ENCODE data around the gene ANXA1. TPM values are rescaled to one million over a fixed set of nuclear protein-coding genes. Genes with fewer than 3 reads are reported as not detected.

ANXA1 gene
- total RNA-seq, 1 experiment from 2014 or later = 754 TPM

GRCh38 chr9:73138516-73138915, 13.1 kb upstream of the ANXA1 start:
- DNase-seq (ENCODE audit: low spot score) = no peak

DNA sequence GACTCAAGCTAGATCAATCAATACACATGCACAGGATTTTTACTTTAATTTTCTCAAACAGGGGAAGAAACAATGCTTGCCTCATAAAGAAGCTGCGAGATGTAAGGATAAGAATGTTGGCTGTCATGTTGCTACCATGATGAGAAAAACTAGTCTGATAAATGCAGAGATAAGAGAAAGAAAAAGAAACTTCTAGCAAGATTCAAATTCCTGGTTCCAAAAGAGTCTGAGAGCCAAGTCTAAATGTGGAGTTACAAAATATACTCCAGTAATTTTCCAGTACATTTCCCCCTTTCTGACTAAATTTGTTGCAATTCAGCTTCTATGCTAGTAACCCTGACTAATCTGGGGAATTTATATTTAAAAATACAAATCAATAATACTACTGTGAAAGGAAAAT, 10.4 kb upstream of the ANXA1 start:
- no peak for DNase-seq (ENCODE audit: low spot score)

DNA sequence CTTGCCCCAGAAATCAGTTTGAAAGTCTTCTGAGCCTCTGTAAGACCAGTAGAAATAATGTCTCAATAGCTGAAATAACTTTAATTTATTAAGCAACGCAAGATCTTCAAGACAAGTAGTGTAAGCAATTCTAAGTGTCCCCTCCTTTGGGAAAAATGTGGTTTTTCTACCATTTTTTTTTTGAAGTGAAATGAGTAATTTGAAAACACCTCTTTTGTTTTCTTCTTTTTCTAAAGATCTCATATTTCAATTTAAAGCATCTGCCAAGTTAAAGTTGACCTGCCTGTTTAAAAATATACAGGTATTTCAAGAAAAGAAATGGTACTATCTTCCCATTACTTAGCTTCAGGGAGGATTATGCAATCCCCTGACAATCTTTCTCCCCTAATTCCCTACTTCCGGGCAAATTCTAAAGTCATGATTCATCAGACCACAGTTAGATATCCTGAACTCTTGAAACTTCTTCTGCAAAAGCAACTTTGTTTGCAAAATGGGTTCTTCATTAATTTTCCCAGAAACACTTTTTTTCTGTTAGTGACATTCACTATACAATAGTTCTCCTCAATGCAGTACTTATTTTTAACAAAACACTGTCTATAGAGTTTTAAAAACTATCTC, 7.8 kb upstream of the ANXA1 start:
- DNase-seq (ENCODE audit: low spot score) = peak; percentile 85

DNA sequence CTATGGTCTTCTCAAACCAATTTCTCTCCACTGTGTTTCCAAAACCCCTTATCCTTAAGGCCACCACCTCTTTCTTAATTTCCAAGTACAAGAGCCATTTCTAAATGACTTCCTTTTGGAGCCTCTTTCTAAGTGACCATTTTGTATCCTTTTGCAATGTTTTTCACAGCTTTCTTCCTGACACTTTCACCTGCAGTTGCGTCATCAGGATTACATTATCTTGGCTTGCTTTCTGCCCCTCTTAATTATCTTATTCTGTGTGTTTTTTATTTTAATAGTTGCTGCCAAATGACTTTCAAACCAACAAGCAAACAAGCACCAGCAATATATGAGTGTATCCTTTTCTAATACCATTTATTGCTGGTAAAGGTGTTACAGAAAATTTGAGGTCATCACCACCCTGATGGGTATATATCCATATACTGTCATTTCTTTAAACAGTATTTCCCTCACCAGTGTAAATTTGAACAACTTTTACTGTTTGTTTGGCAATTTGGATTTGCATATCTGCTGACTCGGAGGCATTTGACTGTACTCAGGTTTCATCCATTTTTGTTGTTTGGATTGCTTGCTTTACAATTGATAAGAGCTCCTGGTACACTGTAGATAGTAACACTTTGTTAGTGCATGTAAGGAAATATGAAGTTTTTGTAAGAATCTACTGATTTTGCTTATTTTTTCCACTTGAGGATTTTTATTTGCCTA, 5.4 kb upstream of the ANXA1 start:
- no peak for DNase-seq (ENCODE audit: low spot score)

DNA sequence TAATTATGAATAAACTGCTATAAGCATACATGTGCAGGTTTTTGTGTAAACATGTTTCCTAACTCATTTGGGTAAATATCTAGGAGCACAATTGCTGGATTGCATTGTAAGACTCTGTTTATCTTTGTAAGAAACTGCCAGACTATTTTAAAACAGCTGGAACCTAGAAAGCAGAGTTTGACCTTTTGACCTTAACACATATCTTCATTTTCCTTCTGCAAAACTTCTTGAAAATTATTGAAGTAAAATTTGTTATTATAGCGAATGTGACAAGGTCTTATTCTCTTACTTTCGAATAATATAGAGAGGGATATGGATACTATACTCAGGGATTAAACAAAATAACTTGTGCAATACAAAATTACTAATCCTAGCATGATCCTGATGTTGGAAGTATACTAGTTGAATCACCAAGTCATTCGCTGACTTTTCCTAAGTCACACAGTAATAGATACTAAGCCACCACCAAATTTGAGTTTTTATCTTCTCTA, 3.2 kb upstream of the ANXA1 start:
- no peak for DNase-seq (ENCODE audit: low spot score)

- peak; percentile 86 for DNase-seq (ENCODE audit: low spot score)
Measured at GRCh38 chr9:73149371-73150067, 2.1 kb upstream of the ANXA1 start.

GRCh38 chr9:73152543-73152844, 829 bp downstream of the ANXA1 start:
- no peak for DNase-seq (ENCODE audit: low spot score)

DNA sequence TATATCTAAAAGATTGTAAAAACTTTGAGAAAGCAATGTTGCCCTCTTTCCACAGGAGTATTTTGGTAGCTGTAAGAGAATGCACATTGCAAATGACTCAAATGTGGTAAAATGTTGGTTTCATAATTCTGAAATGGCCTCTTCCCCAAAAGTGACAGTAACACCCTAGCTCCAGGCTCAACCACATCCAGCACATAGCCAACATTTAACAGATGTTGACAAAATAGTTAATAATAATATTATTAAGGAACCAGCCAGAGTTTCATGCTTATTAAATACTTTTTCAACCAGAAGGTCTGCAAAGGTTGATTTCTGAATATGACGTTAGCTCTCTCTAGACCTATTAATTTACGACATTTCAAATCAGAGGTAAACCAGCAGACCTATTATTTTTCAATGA, 1.3 kb downstream of the ANXA1 start:
- no peak for DNase-seq (ENCODE audit: low spot score)

GRCh38 chr9:73153793-73154227, 2.1 kb downstream of the ANXA1 start:
- DNase-seq (ENCODE audit: low spot score) = peak; percentile 22

- no peak for DNase-seq (ENCODE audit: low spot score)
Measured at GRCh38 chr9:73154271-73154670, 2.6 kb downstream of the ANXA1 start.

- no peak for DNase-seq (ENCODE audit: low spot score)
Measured at GRCh38 chr9:73154722-73155121, 3.1 kb downstream of the ANXA1 start.

DNA sequence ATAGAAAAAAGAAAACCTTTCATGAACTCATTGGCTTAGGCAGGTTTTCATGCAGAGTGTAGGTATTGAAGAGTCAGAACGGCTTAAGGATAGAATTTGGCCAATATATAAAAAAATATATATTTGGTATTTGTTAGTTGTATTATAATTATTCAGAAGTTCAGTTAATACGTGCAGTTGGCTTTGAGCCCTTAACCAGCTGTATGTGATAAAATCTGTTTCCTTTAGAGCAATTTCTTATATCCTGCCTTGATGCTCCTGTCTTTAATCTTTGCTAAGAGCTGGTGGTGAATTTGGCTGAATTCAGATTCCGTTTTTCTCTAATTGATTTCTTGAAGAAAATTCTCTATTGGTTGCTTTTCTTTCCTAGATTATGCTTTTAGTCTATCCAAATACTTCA, 3.7 kb downstream of the ANXA1 start:
- no peak for DNase-seq (ENCODE audit: low spot score)

GRCh38 chr9:73155968-73156864, 4.6 kb downstream of the ANXA1 start:
- DNase-seq (ENCODE audit: low spot score) = no peak

DNA sequence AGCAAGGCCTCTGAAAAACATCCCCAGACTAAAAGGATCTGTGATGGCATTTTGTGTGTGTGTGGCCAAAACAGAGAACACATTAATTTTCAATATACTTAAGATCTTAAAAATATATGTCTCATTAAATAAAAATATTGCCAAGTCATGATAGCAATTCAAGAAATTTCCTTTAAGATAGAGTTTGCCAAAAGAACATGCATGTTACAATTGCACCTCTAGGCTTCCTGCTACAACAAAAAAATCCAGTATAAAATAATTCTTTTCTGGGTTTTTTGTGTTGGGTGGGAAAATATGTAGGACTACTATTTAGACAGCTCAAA, 5.2 kb downstream of the ANXA1 start:
- no peak for DNase-seq (ENCODE audit: low spot score)

GRCh38 chr9:73157811-73158210, 6.1 kb downstream of the ANXA1 start:
- DNase-seq (ENCODE audit: low spot score) = no peak

DNA sequence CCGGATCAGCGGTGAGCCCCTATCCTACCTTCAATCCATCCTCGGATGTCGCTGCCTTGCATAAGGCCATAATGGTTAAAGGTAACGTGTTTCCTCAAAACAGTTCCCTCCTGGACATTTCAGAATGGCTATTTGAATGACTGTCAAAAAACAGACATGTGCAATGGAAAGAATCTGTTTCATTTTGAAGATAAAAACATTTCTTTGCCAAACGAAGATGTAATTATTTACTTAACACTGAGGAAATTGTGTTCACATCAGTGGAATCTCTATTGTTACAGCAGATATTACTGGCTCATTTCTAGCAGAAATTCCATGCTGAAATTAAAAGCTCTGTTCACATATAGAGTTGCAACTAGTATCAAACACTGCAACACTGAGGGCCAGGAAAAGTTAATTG, 7.1 kb downstream of the ANXA1 start:
- DNase-seq (ENCODE audit: low spot score) = no peak

GRCh38 chr9:73160868-73161267, 9.2 kb downstream of the ANXA1 start:
- DNase-seq (ENCODE audit: low spot score) = no peak

- no peak for DNase-seq (ENCODE audit: low spot score)
Measured at GRCh38 chr9:73162987-73163768, 11.5 kb downstream of the ANXA1 start.

- DNase-seq (ENCODE audit: low spot score) = no peak
Measured at GRCh38 chr9:73165911-73166310, 14.2 kb downstream of the ANXA1 start.

DNA sequence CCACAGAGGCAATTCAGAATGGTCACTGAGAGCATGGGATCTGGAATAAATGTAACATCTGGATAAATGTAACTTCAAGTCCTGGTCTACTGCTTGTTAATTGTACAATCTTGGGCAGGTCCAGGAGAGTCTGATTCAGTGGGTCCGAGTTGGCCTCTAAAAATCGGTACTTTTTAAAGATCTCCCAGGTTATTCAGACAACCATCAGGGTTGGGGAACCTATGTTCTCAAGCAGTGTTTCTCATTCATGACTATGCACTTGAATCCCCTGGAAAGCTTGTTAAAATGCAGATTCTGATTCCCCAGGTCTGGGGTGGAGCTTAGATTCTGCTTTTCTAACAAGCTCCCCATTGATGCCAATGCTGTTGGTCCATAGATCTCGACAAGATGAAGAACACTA, 14.8 kb downstream of the ANXA1 start:
- no peak for DNase-seq (ENCODE audit: low spot score)

GRCh38 chr9:73167614-73168013, 15.9 kb downstream of the ANXA1 start:
- no peak for DNase-seq (ENCODE audit: low spot score)

Measured in H4 (cell line).